Fibroblast of lung (primary cell): ENCODE measurements around the gene MYO7A. TPM values are rescaled to one million over a fixed set of nuclear protein-coding genes. Genes with fewer than 3 reads are reported as not detected.

Experiments used
- DNase-seq, 2 donors: peaks; one replicate each; pipeline versions ENCODE4 v3.0.0 to v3.0.0-alpha.2; 2010; ENCODE audit warnings: low read depth in 2 of 2
- H2AFZ ChIP-seq: 2 replicates; pipeline ENCODE4 v1.5.1; 2012; ENCODE audit warnings: low read length, control low read depth, inconsistent platforms
- H3K27ac ChIP-seq: 2 replicates; pipeline ENCODE4 v1.5.1; 2011; ENCODE audit warnings: low read length, control low read depth; ENCODE audit not compliant: insufficient read depth
- H3K27me3 ChIP-seq: 2 replicates; pipeline ENCODE4 v1.5.1; 2011; ENCODE audit warnings: mild to moderate bottlenecking, low read length; ENCODE audit not compliant: control insufficient read depth, insufficient read depth
- H3K36me3 ChIP-seq: 2 replicates; pipeline ENCODE4 v1.5.1; 2011; ENCODE audit warnings: low read length; ENCODE audit not compliant: control insufficient read depth, insufficient read depth
- H3K4me1 ChIP-seq: 2 replicates; pipeline ENCODE4 v1.5.1; 2011; ENCODE audit warnings: low read length; ENCODE audit not compliant: control insufficient read depth, insufficient read depth; ENCODE audit errors: extremely low read depth
- H3K4me2 ChIP-seq: 2 replicates; pipeline ENCODE4 v1.5.1; 2011; ENCODE audit warnings: low read length, control low read depth; ENCODE audit not compliant: insufficient read depth; ENCODE audit errors: extremely low read depth
- H3K4me3 ChIP-seq, 4 experiments: fragments of 200-600 bp in 1 of 4; sonication (generic) in 1 of 4; replicated peaks in 1 of 4; 2 replicates each; pipeline ENCODE4 v1.5.1; 2011 to 2016; ENCODE audit warnings: low read length in 4 of 4, low read depth in 3 of 4, mild to moderate bottlenecking in 3 of 4, control low read depth in 2 of 4, inconsistent platforms in 1 of 4, mixed read lengths in 1 of 4; ENCODE audit not compliant: insufficient read depth in 1 of 4; ENCODE audit errors: control extremely low read depth in 1 of 4
- H3K79me2 ChIP-seq: 2 replicates; pipeline ENCODE4 v1.5.1; 2012; ENCODE audit warnings: mild to moderate bottlenecking, low read length, inconsistent platforms; ENCODE audit not compliant: control insufficient read depth, insufficient read depth
- H3K9ac ChIP-seq: 2 replicates; pipeline ENCODE4 v1.5.1; 2011; ENCODE audit warnings: mild to moderate bottlenecking, low read length, control low read depth; ENCODE audit not compliant: insufficient read depth
- H3K9me3 ChIP-seq: 2 replicates; pipeline ENCODE4 v1.5.1; 2012; ENCODE audit warnings: low read depth, low read length; ENCODE audit not compliant: control insufficient read depth, insufficient read depth
- H4K20me1 ChIP-seq: 2 replicates; pipeline ENCODE4 v1.5.1; 2011; ENCODE audit warnings: low read length; ENCODE audit not compliant: control insufficient read depth, insufficient read depth; ENCODE audit errors: extremely low read depth
- EZH2 ChIP-seq: IDR thresholded peaks from 2 replicates; pipeline ENCODE4 v1.5.1; 2012; ENCODE audit warnings: low read length, control low read depth, mild to moderate bottlenecking; ENCODE audit errors: missing control alignments
- polyA plus RNA-seq, 2 donors: library from polyadenylated mRNA; depleted of rRNA in 1 of 2; stranded (reverse) in 1 of 2; unstranded in 1 of 2; fragments of >200 nt; gene quantifications; 2 replicates each; pipeline ENCODE4 v1.2.1, GENCODE V29; 2011 to 2012; ENCODE audit warnings: missing spikeins in 1 of 2
- total RNA-seq: library from RNA; depleted of rRNA; stranded (reverse); fragments of >200 nt; gene quantifications from 2 replicates; pipeline ENCODE4 v1.2.1, GENCODE V29; 2014
- TF ChIP-seq, protein P1 (sequence below), 2 donors: IDR thresholded peaks in 1 of 2; conservative IDR thresholded peaks in 1 of 2; 1 replicate in 1 of 2; 2 replicates in 1 of 2; pipeline ENCODE4 v1.5.1; 2011 to 2012; ENCODE audit warnings: low read length in 2 of 2, control low read depth in 1 of 2, inconsistent platforms in 1 of 2, low read depth in 1 of 2, mild to moderate bottlenecking in 1 of 2

MYO7A gene
- total and polyA plus RNA-seq, 2 donors (not counting 1 experiment from before 2014, with no cell fraction given), result 0.01 to 0.33 TPM

DNA sequence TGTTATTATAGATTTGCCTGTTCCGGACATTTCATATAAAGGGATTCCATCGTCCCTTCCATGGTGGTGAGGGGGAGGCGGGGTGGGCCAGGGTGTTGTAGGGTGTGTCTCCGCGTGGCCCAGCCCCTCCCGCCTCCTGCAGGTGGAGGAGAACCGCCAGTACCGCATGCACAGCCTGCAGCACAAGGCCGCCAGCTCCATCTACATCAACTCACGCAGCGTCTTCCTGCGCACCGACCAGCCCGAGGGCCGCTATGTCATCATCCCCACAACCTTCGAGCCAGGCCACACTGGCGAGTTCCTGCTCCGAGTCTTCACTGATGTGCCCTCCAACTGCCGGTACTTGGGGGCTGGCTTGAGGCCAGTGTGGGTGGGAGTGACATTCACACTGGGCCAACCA, 7.5 kb upstream of the MYO7A start:
- Histone ChIP-seq H4K20me1 (no peaks in the 10 kb centered on the region), H3K79me2 (no peaks in the 10 kb centered on the region), H3K9me3 (no peaks in the 10 kb centered on the region), H3K4me3 (no peak overlapping the region), H3K9ac (no peak overlapping the region), H3K4me1 (no peaks in the 10 kb centered on the region), H3K4me2 (no peak overlapping the region), H3K27ac (no peak overlapping the region), H2AFZ (no peak overlapping the region), H3K27me3 (no peaks in the 10 kb centered on the region), H3K36me3 (peaks cover 12% of the 10 kb centered on the region)
- TF ChIP-seq, protein P1, sequence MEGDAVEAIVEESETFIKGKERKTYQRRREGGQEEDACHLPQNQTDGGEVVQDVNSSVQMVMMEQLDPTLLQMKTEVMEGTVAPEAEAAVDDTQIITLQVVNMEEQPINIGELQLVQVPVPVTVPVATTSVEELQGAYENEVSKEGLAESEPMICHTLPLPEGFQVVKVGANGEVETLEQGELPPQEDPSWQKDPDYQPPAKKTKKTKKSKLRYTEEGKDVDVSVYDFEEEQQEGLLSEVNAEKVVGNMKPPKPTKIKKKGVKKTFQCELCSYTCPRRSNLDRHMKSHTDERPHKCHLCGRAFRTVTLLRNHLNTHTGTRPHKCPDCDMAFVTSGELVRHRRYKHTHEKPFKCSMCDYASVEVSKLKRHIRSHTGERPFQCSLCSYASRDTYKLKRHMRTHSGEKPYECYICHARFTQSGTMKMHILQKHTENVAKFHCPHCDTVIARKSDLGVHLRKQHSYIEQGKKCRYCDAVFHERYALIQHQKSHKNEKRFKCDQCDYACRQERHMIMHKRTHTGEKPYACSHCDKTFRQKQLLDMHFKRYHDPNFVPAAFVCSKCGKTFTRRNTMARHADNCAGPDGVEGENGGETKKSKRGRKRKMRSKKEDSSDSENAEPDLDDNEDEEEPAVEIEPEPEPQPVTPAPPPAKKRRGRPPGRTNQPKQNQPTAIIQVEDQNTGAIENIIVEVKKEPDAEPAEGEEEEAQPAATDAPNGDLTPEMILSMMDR (conservative IDR thresholded peaks at IDR 0.05 in 1 of 2, IDR thresholded peaks at IDR 0.05 in 1 of 2; ENCODE audit: low read depth in 1 of 2, low read length in 2 of 2), result no peak
- no peak for TF ChIP-seq EZH2
- no peak for DNase-seq

DNA sequence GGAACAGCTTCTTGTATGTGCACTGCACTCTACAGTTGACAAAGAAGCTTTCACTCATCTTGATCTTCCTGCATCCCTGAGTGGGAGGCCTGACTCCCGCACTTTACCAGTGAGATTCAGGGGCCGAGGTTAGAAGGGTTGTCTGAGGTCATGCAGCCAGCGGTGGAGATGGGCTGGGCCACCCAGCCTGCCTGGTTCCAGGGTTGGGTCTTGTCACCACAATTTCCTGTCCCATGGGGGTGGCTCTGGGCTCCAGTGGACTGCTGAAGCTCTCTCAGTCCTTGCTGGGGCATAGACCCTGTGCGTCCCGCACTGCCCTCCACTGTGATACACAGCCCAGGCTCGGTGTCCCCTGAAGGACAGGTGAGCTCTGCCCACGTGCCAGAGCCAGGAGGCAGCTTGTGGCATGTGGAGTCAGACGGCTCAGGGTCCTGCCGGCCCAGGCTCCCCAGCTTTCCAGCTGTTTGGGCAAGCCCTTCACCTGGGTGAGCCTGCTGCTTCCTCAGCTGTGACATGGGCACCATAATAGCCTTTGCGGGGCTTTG, 6.9 kb upstream of the MYO7A start:
- no peak overlapping the region for H3K27ac ChIP-seq
- no peaks in the 10 kb centered on the region for H3K79me2 ChIP-seq
- H3K4me1 ChIP-seq, result no peaks in the 10 kb centered on the region
- H4K20me1 ChIP-seq, result no peaks in the 10 kb centered on the region
- H2AFZ ChIP-seq, result no peak overlapping the region
- H3K9me3 ChIP-seq, result no peaks in the 10 kb centered on the region
- H3K36me3 ChIP-seq, result peaks cover 12% of the 10 kb centered on the region
- no peak overlapping the region for H3K4me3 ChIP-seq
- H3K9ac ChIP-seq, result no peak overlapping the region
- TF ChIP-seq EZH2, result no peak
- TF ChIP-seq, protein P1 (conservative IDR thresholded peaks at IDR 0.05 in 1 of 2, IDR thresholded peaks at IDR 0.05 in 1 of 2; ENCODE audit: low read depth in 1 of 2, low read length in 2 of 2), result no peak
- H3K27me3 ChIP-seq, result no peaks in the 10 kb centered on the region
- H3K4me2 ChIP-seq, result no peak overlapping the region
- DNase-seq, result no peak

DNA sequence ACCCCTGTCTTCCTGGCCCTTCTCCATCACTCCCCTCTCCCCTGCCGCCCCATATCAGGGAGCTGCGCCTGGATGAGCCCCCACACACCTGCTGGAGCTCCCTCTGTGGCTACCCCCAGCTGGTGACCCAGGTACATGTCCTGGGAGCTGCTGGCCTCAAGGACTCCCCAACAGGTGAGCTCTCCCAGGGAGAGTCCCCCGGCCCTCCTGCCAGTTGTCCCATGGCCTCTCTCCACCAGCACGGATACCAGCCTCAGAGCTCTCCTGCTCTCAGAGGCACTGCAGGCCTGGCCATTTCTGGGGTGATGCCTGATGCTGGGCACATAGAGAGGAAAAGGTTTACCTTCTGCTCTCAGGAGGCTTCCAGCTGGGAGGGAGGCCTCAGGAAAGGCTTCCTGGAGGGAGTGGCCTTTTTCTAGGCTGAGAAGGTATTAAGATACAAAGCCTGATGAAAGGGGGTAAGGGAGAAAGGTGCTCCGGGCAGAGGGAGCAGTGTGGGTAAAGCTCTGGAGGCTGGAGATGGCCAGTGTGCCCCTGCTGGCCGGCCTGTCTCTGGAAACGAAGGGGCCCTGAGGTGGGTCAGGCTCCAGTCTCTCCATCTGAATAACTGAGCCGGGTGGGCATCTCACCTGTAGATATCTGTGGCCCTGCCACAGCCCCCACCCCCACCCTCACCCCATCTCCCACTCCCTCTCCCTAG, 6.0 kb upstream of the MYO7A start:
- H3K27me3 ChIP-seq, result no peaks in the 10 kb centered on the region
- TF ChIP-seq, protein P1 (conservative IDR thresholded peaks at IDR 0.05 in 1 of 2, IDR thresholded peaks at IDR 0.05 in 1 of 2; ENCODE audit: low read depth in 1 of 2, low read length in 2 of 2), result no peak
- TF ChIP-seq EZH2, result no peak
- no peak overlapping the region for H3K4me2 ChIP-seq
- H2AFZ ChIP-seq, result no peak overlapping the region
- H3K4me1 ChIP-seq, result no peaks in the 10 kb centered on the region
- no peak for DNase-seq
- H4K20me1 ChIP-seq, result no peaks in the 10 kb centered on the region
- H3K27ac ChIP-seq, result no peak overlapping the region
- no peak overlapping the region for H3K4me3 ChIP-seq
- H3K79me2 ChIP-seq, result no peaks in the 10 kb centered on the region
- H3K9me3 ChIP-seq, result no peaks in the 10 kb centered on the region
- H3K36me3 ChIP-seq, result peaks cover 12% of the 10 kb centered on the region
- no peak overlapping the region for H3K9ac ChIP-seq
